ENCODE results near the gene ZNF117.

Gene ZNF117

DNA sequence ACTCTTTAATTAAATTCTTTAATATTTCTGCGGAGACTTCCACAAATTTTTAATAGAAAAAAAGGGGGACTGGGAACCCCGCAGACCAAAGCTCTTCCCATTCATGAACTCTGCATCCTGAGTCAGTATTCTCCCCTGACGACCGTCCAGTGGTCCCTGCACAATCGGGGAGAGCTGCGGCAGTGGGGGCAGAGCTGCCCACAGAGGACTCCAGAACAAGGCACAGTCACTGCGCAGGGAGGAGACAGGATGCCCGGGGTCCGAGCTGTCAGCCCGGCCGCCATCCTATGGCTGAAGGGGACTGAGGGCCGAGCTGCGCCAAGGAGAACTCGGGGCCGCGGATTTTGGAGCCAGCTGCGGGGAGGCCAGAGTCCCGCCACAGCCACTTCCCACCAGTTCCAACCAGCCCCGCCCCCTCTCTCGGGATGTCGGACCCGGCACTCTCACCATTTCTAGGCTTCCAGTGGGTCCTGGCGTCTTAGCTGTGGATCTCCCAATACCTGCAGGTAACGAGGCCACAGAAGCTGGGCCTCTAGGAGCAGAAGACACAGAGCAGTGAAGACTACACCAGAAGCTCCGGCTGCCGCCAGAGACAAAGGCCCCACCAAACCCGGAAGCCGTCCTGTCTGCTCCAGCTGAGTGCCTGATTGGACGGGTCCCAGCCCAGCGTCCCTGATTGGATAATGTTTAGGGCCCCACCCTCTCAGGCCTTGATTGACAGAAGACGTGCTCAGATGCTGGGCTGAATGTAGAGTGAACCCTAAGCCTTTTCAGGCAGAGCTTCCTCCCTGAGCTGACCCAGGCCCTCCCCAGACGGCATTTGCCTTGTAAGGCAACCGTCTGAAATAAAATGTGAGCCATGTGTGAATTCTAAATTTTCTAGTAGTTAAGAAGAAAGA is 15.5 kb upstream of the ZNF117 start, which contains the start of gene ERV3-1:
ERV3-1 (minus strand) TSS at position 594 of the 899 bp plus-strand sequence. CDS start 13,661 bp downstream, outside the sequence.
- no peak for TF ChIP-seq CTCF (IDR thresholded peaks at IDR 0.05; ENCODE audit: insufficient read depth, low read depth, low read length, missing control alignments)
- peak; percentile 95 for DNase-seq (ENCODE audit: low read depth)
- peak within 1 kb of the TSS; percentile 87 for H3K4me3 ChIP-seq (ENCODE audit: low read length)

DNA sequence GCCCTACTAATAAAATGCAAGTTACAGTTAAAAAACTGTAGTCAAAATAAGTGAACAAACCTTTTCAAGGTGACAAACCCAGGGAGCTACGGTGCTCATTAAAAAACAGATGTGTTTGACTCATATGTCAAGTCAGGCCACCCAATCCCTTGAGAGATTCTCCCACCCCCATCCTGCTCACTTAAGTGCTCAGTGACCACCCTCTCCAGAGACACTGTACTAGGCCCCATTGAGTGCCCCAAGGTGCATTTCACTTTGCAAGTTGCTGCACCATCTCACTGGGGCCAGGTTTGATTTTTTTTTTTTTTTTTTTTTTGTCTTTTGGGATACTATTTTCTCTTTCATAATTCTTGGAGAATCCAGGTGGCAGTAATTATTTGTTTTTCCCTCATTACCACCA is 13.7 kb upstream of the ZNF117 start:
- H3K4me3 ChIP-seq (ENCODE audit: low read length), result peak overlapping the region; percentile 87
- no peak for DNase-seq (ENCODE audit: low read depth)
- TF ChIP-seq CTCF (IDR thresholded peaks at IDR 0.05; ENCODE audit: insufficient read depth, low read depth, low read length, missing control alignments), result no peak

GRCh38 chr7:65002972-65003585 is 12.2 kb upstream of the ZNF117 start:
- no peak overlapping the region for H3K4me3 ChIP-seq (ENCODE audit: low read length)
- no peak for TF ChIP-seq CTCF (IDR thresholded peaks at IDR 0.05; ENCODE audit: insufficient read depth, low read depth, low read length, missing control alignments)
- DNase-seq (ENCODE audit: low read depth), result no peak

GRCh38 chr7:65001291-65001814 is 10.5 kb upstream of the ZNF117 start:
- no peak for DNase-seq (ENCODE audit: low read depth)
- TF ChIP-seq CTCF (IDR thresholded peaks at IDR 0.05; ENCODE audit: insufficient read depth, low read depth, low read length, missing control alignments), result no peak
- no peak overlapping the region for H3K4me3 ChIP-seq (ENCODE audit: low read length)

DNA sequence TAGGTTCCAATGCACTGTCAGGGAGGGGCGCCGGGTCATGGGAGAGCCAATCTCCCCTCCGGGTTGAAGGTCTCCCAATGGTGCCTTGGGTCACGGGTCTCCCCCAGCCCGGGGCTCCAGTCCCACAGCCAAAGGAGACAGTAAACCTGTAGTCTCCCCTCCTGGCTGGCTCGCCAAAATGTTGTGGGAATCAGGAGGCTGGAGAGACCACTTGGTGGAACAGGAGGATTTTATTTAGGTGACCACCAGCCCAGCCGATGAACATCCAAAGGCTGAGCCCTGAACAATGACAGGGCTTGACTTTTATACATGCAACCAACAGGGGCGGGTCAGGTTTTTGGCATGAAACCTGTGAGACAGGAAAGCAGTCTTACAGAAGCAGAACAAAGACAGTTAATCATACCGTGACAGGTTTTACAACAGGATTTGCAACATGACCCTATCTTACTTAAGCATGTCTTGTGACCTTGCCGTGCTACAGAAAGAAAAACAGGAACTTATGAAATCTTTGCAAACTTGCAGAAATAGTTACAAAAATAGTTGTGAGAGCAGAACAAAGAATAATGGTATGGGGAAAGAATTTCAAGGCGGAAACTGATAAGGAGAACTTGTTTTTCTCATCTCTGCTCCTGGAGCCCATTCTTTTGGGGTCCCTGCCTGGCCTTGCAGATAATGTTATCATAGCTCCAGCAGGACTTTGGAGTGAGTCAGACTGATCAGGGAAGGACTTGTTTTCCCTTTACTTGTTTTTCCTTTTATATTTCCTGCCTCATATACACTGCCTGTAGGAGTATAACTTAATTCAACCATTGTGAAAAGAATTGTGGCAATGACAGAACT is 8.5 kb upstream of the ZNF117 start:
- TF ChIP-seq CTCF (IDR thresholded peaks at IDR 0.05; ENCODE audit: insufficient read depth, low read depth, low read length, missing control alignments), result no peak
- no peak overlapping the region for H3K4me3 ChIP-seq (ENCODE audit: low read length)
- peak; percentile 94 for DNase-seq (ENCODE audit: low read depth)

DNA sequence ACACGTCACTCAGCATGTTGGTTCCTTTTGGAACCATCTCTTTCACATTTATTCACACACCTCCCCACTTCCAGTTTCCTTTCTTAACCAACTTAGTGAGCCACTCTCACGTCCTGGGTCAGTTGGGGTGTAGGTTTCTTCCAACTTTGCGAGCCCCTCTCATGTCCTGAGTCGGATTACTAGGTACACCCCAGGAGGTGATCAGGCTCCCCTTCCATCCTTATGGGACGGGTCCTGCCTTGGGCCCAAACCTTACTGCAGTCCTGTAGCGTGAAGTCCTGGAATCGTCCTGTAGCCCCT is 8.0 kb upstream of the ZNF117 start:
- no peak for TF ChIP-seq CTCF (IDR thresholded peaks at IDR 0.05; ENCODE audit: insufficient read depth, low read depth, low read length, missing control alignments)
- H3K4me3 ChIP-seq (ENCODE audit: low read length), result no peak overlapping the region
- DNase-seq (ENCODE audit: low read depth), result no peak
